ENCODE measurements around the gene PTRHD1. TPM values are rescaled to one million over a fixed set of nuclear protein-coding genes. Genes with fewer than 3 reads are reported as not detected.

The PTRHD1 gene
- total and polyA plus RNA-seq, 2 donors: 17.1 to 25.3 TPM

GRCh38 chr2:24774373-24774772 is 18.8 kb downstream of the PTRHD1 start:
- H3K4me3 ChIP-seq (ENCODE audit: low read depth, low read length): no peak overlapping the region
- WGBS: 63% methylated on average over 3 of the region's 3 CpGs
- no peak for DNase-seq (ENCODE audit: extremely low spot score)
- no peaks in the 10 kb centered on the region for H3K36me3 ChIP-seq (ENCODE audit: insufficient read depth)
- H3K27ac ChIP-seq (ENCODE audit: low read depth): no peak overlapping the region
- no peaks in the 10 kb centered on the region for H3K4me1 ChIP-seq (ENCODE audit: insufficient read depth)

- no peaks in the 10 kb centered on the region for H3K4me1 ChIP-seq (ENCODE audit: insufficient read depth)
- no peaks in the 10 kb centered on the region for H3K36me3 ChIP-seq (ENCODE audit: insufficient read depth)
- DNase-seq (ENCODE audit: extremely low spot score): no peak
- no peak overlapping the region for H3K27ac ChIP-seq (ENCODE audit: low read depth)
- WGBS: 65% methylated on average over 5 of the region's 5 CpGs
- H3K4me3 ChIP-seq (ENCODE audit: low read depth, low read length): no peak overlapping the region
These were observed 21.2 kb downstream of the PTRHD1 start for GRCh38 chr2:24771764-24772586.

- Histone ChIP-seq H3K36me3 (ENCODE audit: insufficient read depth) (no peaks in the 10 kb centered on the region), H3K27ac (ENCODE audit: low read depth) (no peak overlapping the region), H3K4me3 (ENCODE audit: low read depth, low read length) (no peak overlapping the region), H3K4me1 (ENCODE audit: insufficient read depth) (no peaks in the 10 kb centered on the region)
- no peak for DNase-seq (ENCODE audit: extremely low spot score)
- 85% methylated on average over 5 of the region's 5 CpGs for WGBS
These were observed 22.1 kb downstream of the PTRHD1 start for GRCh38 chr2:24771061-24771460.

GRCh38 chr2:24768601-24769000 is 24.6 kb downstream of the PTRHD1 start:
- DNase-seq (ENCODE audit: extremely low spot score): no peak
- no peak overlapping the region for H3K4me3 ChIP-seq (ENCODE audit: low read depth, low read length)
- no peak overlapping the region for H3K27ac ChIP-seq (ENCODE audit: low read depth)
- WGBS: 81% methylated on average over 7 of the region's 7 CpGs
- H3K36me3 ChIP-seq (ENCODE audit: insufficient read depth): peaks cover 3% of the 10 kb centered on the region
- no peaks in the 10 kb centered on the region for H3K4me1 ChIP-seq (ENCODE audit: insufficient read depth)

- no peak for DNase-seq (ENCODE audit: extremely low spot score)
- Histone ChIP-seq H3K4me3 (ENCODE audit: low read depth, low read length) (no peak overlapping the region), H3K36me3 (ENCODE audit: insufficient read depth) (peaks cover 3% of the 10 kb centered on the region), H3K4me1 (ENCODE audit: insufficient read depth) (no peaks in the 10 kb centered on the region), H3K27ac (ENCODE audit: low read depth) (no peak overlapping the region)
- WGBS: 93% methylated on average over 5 of the region's 5 CpGs
These were observed 25.2 kb downstream of the PTRHD1 start for GRCh38 chr2:24768013-24768412.

GRCh38 chr2:24766609-24767008 is 26.6 kb downstream of the PTRHD1 start:
- 81% methylated on average over 6 of the region's 6 CpGs for WGBS
- peaks cover 3% of the 10 kb centered on the region for H3K36me3 ChIP-seq (ENCODE audit: insufficient read depth)
- H3K4me3 ChIP-seq (ENCODE audit: low read depth, low read length): no peak overlapping the region
- no peaks in the 10 kb centered on the region for H3K4me1 ChIP-seq (ENCODE audit: insufficient read depth)
- H3K27ac ChIP-seq (ENCODE audit: low read depth): no peak overlapping the region
- no peak for DNase-seq (ENCODE audit: extremely low spot score)

- DNase-seq (ENCODE audit: extremely low spot score): no peak
- Histone ChIP-seq H3K4me3 (ENCODE audit: low read depth, low read length) (no peak overlapping the region), H3K27ac (ENCODE audit: low read depth) (no peak overlapping the region), H3K4me1 (ENCODE audit: insufficient read depth) (no peaks in the 10 kb centered on the region), H3K36me3 (ENCODE audit: insufficient read depth) (peaks cover 3% of the 10 kb centered on the region)
- WGBS: 93% methylated on average over 4 of the region's 4 CpGs
These were observed 29.3 kb downstream of the PTRHD1 start for GRCh38 chr2:24763843-24764242.

- no peak overlapping the region for H3K4me3 ChIP-seq (ENCODE audit: low read depth, low read length)
- DNase-seq (ENCODE audit: extremely low spot score): no peak
- WGBS: 50% methylated on average over 2 of the region's 2 CpGs
- no peaks in the 10 kb centered on the region for H3K4me1 ChIP-seq (ENCODE audit: insufficient read depth)
- peaks cover 3% of the 10 kb centered on the region for H3K36me3 ChIP-seq (ENCODE audit: insufficient read depth)
- no peak overlapping the region for H3K27ac ChIP-seq (ENCODE audit: low read depth)
These were observed 30.7 kb downstream of the PTRHD1 start for GRCh38 chr2:24762518-24762917.

GRCh38 chr2:24761866-24762265 is 31.3 kb downstream of the PTRHD1 start:
- WGBS: 89% methylated on average over 5 of the region's 5 CpGs
- H3K4me1 ChIP-seq (ENCODE audit: insufficient read depth): no peaks in the 10 kb centered on the region
- H3K4me3 ChIP-seq (ENCODE audit: low read depth, low read length): no peak overlapping the region
- no peak for DNase-seq (ENCODE audit: extremely low spot score)
- H3K27ac ChIP-seq (ENCODE audit: low read depth): no peak overlapping the region
- H3K36me3 ChIP-seq (ENCODE audit: insufficient read depth): peaks cover 3% of the 10 kb centered on the region

GRCh38 chr2:24756789-24757188 is 36.4 kb downstream of the PTRHD1 start:
- H3K36me3 ChIP-seq (ENCODE audit: insufficient read depth): peaks cover 8% of the 10 kb centered on the region
- no peak overlapping the region for H3K27ac ChIP-seq (ENCODE audit: low read depth)
- 96% methylated on average over 1 of the region's 1 CpG for WGBS
- H3K4me1 ChIP-seq (ENCODE audit: insufficient read depth): no peaks in the 10 kb centered on the region
- H3K4me3 ChIP-seq (ENCODE audit: low read depth, low read length): no peak overlapping the region
- DNase-seq (ENCODE audit: extremely low spot score): no peak

GRCh38 chr2:24754985-24755705 is 38.0 kb downstream of the PTRHD1 start:
- Histone ChIP-seq H3K27ac (ENCODE audit: low read depth) (no peak overlapping the region), H3K36me3 (ENCODE audit: insufficient read depth) (peaks cover 8% of the 10 kb centered on the region), H3K4me1 (ENCODE audit: insufficient read depth) (no peaks in the 10 kb centered on the region), H3K4me3 (ENCODE audit: low read depth, low read length) (no peak overlapping the region)
- no peak for DNase-seq (ENCODE audit: extremely low spot score)
- 85% methylated on average over 3 of the region's 3 CpGs for WGBS

- WGBS: 88% methylated on average over 7 of the region's 7 CpGs
- DNase-seq (ENCODE audit: extremely low spot score): no peak
- H3K4me1 ChIP-seq (ENCODE audit: insufficient read depth): no peaks in the 10 kb centered on the region
- H3K27ac ChIP-seq (ENCODE audit: low read depth): no peak overlapping the region
- peaks cover 1% of the 10 kb centered on the region for H3K36me3 ChIP-seq (ENCODE audit: insufficient read depth)
- no peak overlapping the region for H3K4me3 ChIP-seq (ENCODE audit: low read depth, low read length)
These were observed 44.0 kb downstream of the PTRHD1 start for GRCh38 chr2:24749069-24749691.

GRCh38 chr2:24747299-24747698 is 45.9 kb downstream of the PTRHD1 start:
- H3K27ac ChIP-seq (ENCODE audit: low read depth): no peak overlapping the region
- H3K4me1 ChIP-seq (ENCODE audit: insufficient read depth): no peaks in the 10 kb centered on the region
- no peak overlapping the region for H3K4me3 ChIP-seq (ENCODE audit: low read depth, low read length)
- no peak for DNase-seq (ENCODE audit: extremely low spot score)
- WGBS: 99% methylated on average over 3 of the region's 3 CpGs
- H3K36me3 ChIP-seq (ENCODE audit: insufficient read depth): no peaks in the 10 kb centered on the region

- no peak overlapping the region for H3K4me3 ChIP-seq (ENCODE audit: low read depth, low read length)
- no peaks in the 10 kb centered on the region for H3K4me1 ChIP-seq (ENCODE audit: insufficient read depth)
- 84% methylated on average over 2 of the region's 2 CpGs for WGBS
- DNase-seq (ENCODE audit: extremely low spot score): no peak
- H3K36me3 ChIP-seq (ENCODE audit: insufficient read depth): no peaks in the 10 kb centered on the region
- no peak overlapping the region for H3K27ac ChIP-seq (ENCODE audit: low read depth)
These were observed 47.4 kb downstream of the PTRHD1 start for GRCh38 chr2:24745825-24746224.
